ENCODE data around the gene PGC.

The PGC gene

GRCh38 chr6:41785689-41786450, 38.7 kb upstream of the PGC start:
- Histone ChIP-seq H3K36me3 (ENCODE audit: control insufficient read depth in 1 of 2, insufficient read depth in 2 of 2, low read length in 2 of 2) (peaks cover 7 to 11% of the 10 kb centered on the region in 2 experiments), H3K14ac (ENCODE audit: low read length) (peak overlapping the region; percentile 19), H3K23ac (ENCODE audit: low read length) (no peak overlapping the region), H3K27ac (ENCODE audit: low read depth, low read length) (no peak overlapping the region), H3K4ac (ENCODE audit: low read depth, low read length) (no peak overlapping the region), H3K79me1 (ENCODE audit: low read length) (peaks cover 12% of the 10 kb centered on the region), H3K9ac (ENCODE audit: low read length) (no peak overlapping the region), H2AK5ac (ENCODE audit: low read length) (peak overlapping the region; percentile 21), H2BK120ac (ENCODE audit: insufficient read depth, low read length, poor library complexity) (no peak overlapping the region), H3K27me3 (ENCODE audit: insufficient read depth, low read length) (no peaks in the 10 kb centered on the region), H3K4me3 (ENCODE audit: low read depth, low read length) (peak overlapping the region; percentile 61), H4K12ac (ENCODE audit: low read depth, low read length) (no peak overlapping the region), H2AFZ (ENCODE audit: insufficient read depth, low read length, poor library complexity) (peak overlapping the region; percentile 33), H3K4me2 (ENCODE audit: low read length) (peak overlapping the region; percentile 100), H4K8ac (ENCODE audit: low read depth, low read length) (peak overlapping the region; percentile 38), H3K9me3 (ENCODE audit: insufficient read depth, low read depth, low read length) (no peaks in the 10 kb centered on the region), H3K4me1 (ENCODE audit: control insufficient read depth in 1 of 2, insufficient read depth in 2 of 2, low read length in 2 of 2) (peaks cover 15 to 22% of the 10 kb centered on the region in 2 experiments), H4K91ac (ENCODE audit: low read depth, low read length) (no peak overlapping the region), H2BK5ac (ENCODE audit: low read depth, low read length, poor library complexity) (no peak overlapping the region), H3K18ac (ENCODE audit: low read length) (peak overlapping the region; percentile 32), H2BK12ac (ENCODE audit: low read length) (no peak overlapping the region), H3K79me2 (ENCODE audit: control insufficient read depth, insufficient read depth, low read length, poor library complexity) (peaks cover 9% of the 10 kb centered on the region)
- WGBS (ENCODE audit: extremely low coverage, insufficient coverage, insufficient read length), result no CpG with 5 or more reads among the region's 29 CpGs
- DNase-seq, result no peak

- Histone ChIP-seq H2BK12ac (ENCODE audit: low read length) (no peak overlapping the region), H2BK5ac (ENCODE audit: low read depth, low read length, poor library complexity) (no peak overlapping the region), H3K4me3 (ENCODE audit: low read depth, low read length) (no peak overlapping the region), H3K79me2 (ENCODE audit: control insufficient read depth, insufficient read depth, low read length, poor library complexity) (peaks cover 9% of the 10 kb centered on the region), H3K18ac (ENCODE audit: low read length) (no peak overlapping the region), H3K27me3 (ENCODE audit: insufficient read depth, low read length) (no peaks in the 10 kb centered on the region), H3K36me3 (ENCODE audit: control insufficient read depth in 1 of 2, insufficient read depth in 2 of 2, low read length in 2 of 2) (peaks cover 7 to 11% of the 10 kb centered on the region in 2 experiments), H2AFZ (ENCODE audit: insufficient read depth, low read length, poor library complexity) (no peak overlapping the region), H3K79me1 (ENCODE audit: low read length) (peaks cover 12% of the 10 kb centered on the region), H3K9me3 (ENCODE audit: insufficient read depth, low read depth, low read length) (no peaks in the 10 kb centered on the region), H2AK5ac (ENCODE audit: low read length) (no peak overlapping the region), H2BK120ac (ENCODE audit: insufficient read depth, low read length, poor library complexity) (no peak overlapping the region), H3K9ac (ENCODE audit: low read length) (no peak overlapping the region), H4K8ac (ENCODE audit: low read depth, low read length) (no peak overlapping the region), H4K91ac (ENCODE audit: low read depth, low read length) (no peak overlapping the region), H3K14ac (ENCODE audit: low read length) (no peak overlapping the region), H3K4me2 (ENCODE audit: low read length) (peak overlapping the region; percentile 22), H4K12ac (ENCODE audit: low read depth, low read length) (no peak overlapping the region), H3K4me1 (ENCODE audit: control insufficient read depth in 1 of 2, insufficient read depth in 2 of 2, low read length in 2 of 2) (peaks cover 17 to 26% of the 10 kb centered on the region in 2 experiments), H3K4ac (ENCODE audit: low read depth, low read length) (no peak overlapping the region), H3K27ac (ENCODE audit: low read depth, low read length) (no peak overlapping the region), H3K23ac (ENCODE audit: low read length) (no peak overlapping the region)
- no peak for DNase-seq
- no CpG with 5 or more reads among the region's 11 CpGs for WGBS (ENCODE audit: extremely low coverage, insufficient coverage, insufficient read length)
Measured at GRCh38 chr6:41785254-41785653, 38.1 kb upstream of the PGC start.

- Histone ChIP-seq H3K4me2 (ENCODE audit: low read length) (peak overlapping the region; percentile 22), H3K4me1 (ENCODE audit: control insufficient read depth in 1 of 2, insufficient read depth in 2 of 2, low read length in 2 of 2) (peaks cover 17 to 26% of the 10 kb centered on the region in 2 experiments), H4K12ac (ENCODE audit: low read depth, low read length) (no peak overlapping the region), H2BK5ac (ENCODE audit: low read depth, low read length, poor library complexity) (no peak overlapping the region), H3K79me2 (ENCODE audit: control insufficient read depth, insufficient read depth, low read length, poor library complexity) (peaks cover 9% of the 10 kb centered on the region), H2AK5ac (ENCODE audit: low read length) (no peak overlapping the region), H3K36me3 (ENCODE audit: control insufficient read depth in 1 of 2, insufficient read depth in 2 of 2, low read length in 2 of 2) (peaks cover 4 to 8% of the 10 kb centered on the region in 2 experiments), H3K27me3 (ENCODE audit: insufficient read depth, low read length) (no peaks in the 10 kb centered on the region), H2AFZ (ENCODE audit: insufficient read depth, low read length, poor library complexity) (no peak overlapping the region), H2BK120ac (ENCODE audit: insufficient read depth, low read length, poor library complexity) (no peak overlapping the region), H3K18ac (ENCODE audit: low read length) (no peak overlapping the region), H3K27ac (ENCODE audit: low read depth, low read length) (no peak overlapping the region), H3K79me1 (ENCODE audit: low read length) (peaks cover 12% of the 10 kb centered on the region), H3K23ac (ENCODE audit: low read length) (no peak overlapping the region), H3K9ac (ENCODE audit: low read length) (no peak overlapping the region), H3K9me3 (ENCODE audit: insufficient read depth, low read depth, low read length) (no peaks in the 10 kb centered on the region), H3K4me3 (ENCODE audit: low read depth, low read length) (no peak overlapping the region), H4K91ac (ENCODE audit: low read depth, low read length) (no peak overlapping the region), H2BK12ac (ENCODE audit: low read length) (no peak overlapping the region), H3K14ac (ENCODE audit: low read length) (no peak overlapping the region), H4K8ac (ENCODE audit: low read depth, low read length) (no peak overlapping the region), H3K4ac (ENCODE audit: low read depth, low read length) (no peak overlapping the region)
- no CpG with 5 or more reads among the region's 5 CpGs for WGBS (ENCODE audit: extremely low coverage, insufficient coverage, insufficient read length)
- peak; percentile 56 to 83 for DNase-seq
Measured at GRCh38 chr6:41784581-41785171, 37.5 kb upstream of the PGC start.

GRCh38 chr6:41783106-41783780, 36.0 kb upstream of the PGC start:
- H3K79me1 ChIP-seq (ENCODE audit: low read length), result peaks cover 14% of the 10 kb centered on the region
- H3K18ac ChIP-seq (ENCODE audit: low read length), result no peak overlapping the region
- H4K91ac ChIP-seq (ENCODE audit: low read depth, low read length), result no peak overlapping the region
- no peaks in the 10 kb centered on the region for H3K27me3 ChIP-seq (ENCODE audit: insufficient read depth, low read length)
- no peaks in the 10 kb centered on the region for H3K36me3 ChIP-seq (ENCODE audit: control insufficient read depth in 1 of 2, insufficient read depth in 2 of 2, low read length in 2 of 2)
- no peak overlapping the region for H3K14ac ChIP-seq (ENCODE audit: low read length)
- peaks cover 9% of the 10 kb centered on the region for H3K79me2 ChIP-seq (ENCODE audit: control insufficient read depth, insufficient read depth, low read length, poor library complexity)
- no peak overlapping the region for H3K4ac ChIP-seq (ENCODE audit: low read depth, low read length)
- H2BK12ac ChIP-seq (ENCODE audit: low read length), result no peak overlapping the region
- H3K4me2 ChIP-seq (ENCODE audit: low read length), result no peak overlapping the region
- H2AK5ac ChIP-seq (ENCODE audit: low read length), result no peak overlapping the region
- H3K27ac ChIP-seq (ENCODE audit: low read depth, low read length), result no peak overlapping the region
- H3K9me3 ChIP-seq (ENCODE audit: insufficient read depth, low read depth, low read length), result no peaks in the 10 kb centered on the region
- no peak overlapping the region for H3K4me3 ChIP-seq (ENCODE audit: low read depth, low read length)
- no peak overlapping the region for H3K9ac ChIP-seq (ENCODE audit: low read length)
- peaks cover 20 to 29% of the 10 kb centered on the region in 2 experiments for H3K4me1 ChIP-seq (ENCODE audit: control insufficient read depth in 1 of 2, insufficient read depth in 2 of 2, low read length in 2 of 2)
- no CpG with 5 or more reads among the region's 6 CpGs for WGBS (ENCODE audit: extremely low coverage, insufficient coverage, insufficient read length)
- no peak overlapping the region for H4K12ac ChIP-seq (ENCODE audit: low read depth, low read length)
- H2BK120ac ChIP-seq (ENCODE audit: insufficient read depth, low read length, poor library complexity), result no peak overlapping the region
- no peak overlapping the region for H4K8ac ChIP-seq (ENCODE audit: low read depth, low read length)
- no peak for DNase-seq
- H3K23ac ChIP-seq (ENCODE audit: low read length), result no peak overlapping the region
- no peak overlapping the region for H2AFZ ChIP-seq (ENCODE audit: insufficient read depth, low read length, poor library complexity)
- no peak overlapping the region for H2BK5ac ChIP-seq (ENCODE audit: low read depth, low read length, poor library complexity)

Data from trophoblast cell (in vitro differentiated cells and primary cell).